ENCODE results near the gene HOXA3. TPM values are rescaled to one million over a fixed set of nuclear protein-coding genes. Genes with fewer than 3 reads are reported as not detected.

Gene HOXA3
- total RNA-seq, 1 donor from 2014 or later: not detected

- peak overlapping the region; percentile 11 for H3K4me2 ChIP-seq
- H3K36me3 Mint-ChIP-seq: no peaks in the 10 kb centered on the region
- H3K27me3 Mint-ChIP-seq (ENCODE audit: insufficient read depth, low read depth): peaks cover 99% of the 10 kb centered on the region
- H3K27me3 ChIP-seq: peaks cover 100% of the 10 kb centered on the region
- H4K20me1 ChIP-seq (ENCODE audit: low read depth): peaks cover 100% of the 10 kb centered on the region
- no peak overlapping the region for H2AFZ ChIP-seq (replicated peaks)
- H3K4me1 ChIP-seq: peaks cover 11% of the 10 kb centered on the region
- peaks cover 3% of the 10 kb centered on the region for H3K4me1 Mint-ChIP-seq
- no peak overlapping the region for H3K27ac ChIP-seq
- TF ChIP-seq EZH2 (IDR thresholded peaks at IDR 0.05): peak; percentile 87
- TF ChIP-seq EZH2phosphoT487 (IDR thresholded peaks at IDR 0.05): peak; percentile 69
- no peak for TF ChIP-seq CTCF (IDR thresholded peaks at IDR 0.05)
- peak; percentile 54 for DNase-seq (ENCODE audit: low spot score)
- H3K79me2 ChIP-seq (ENCODE audit: low read depth): no peaks in the 10 kb centered on the region
- peak overlapping the region; percentile 3 for H3K4me3 ChIP-seq
- H3F3A ChIP-seq (ENCODE audit: low read depth): peaks cover 32% of the 10 kb centered on the region
- H3K4me3 Mint-ChIP-seq: peak overlapping the region; percentile 67
- no peak overlapping the region for H3K9ac ChIP-seq
- no peaks in the 10 kb centered on the region for H3K9me3 ChIP-seq (ENCODE audit: low read depth)
- H3K27ac Mint-ChIP-seq: no peak overlapping the region
- no peaks in the 10 kb centered on the region for H3K36me3 ChIP-seq
- H3K9me3 Mint-ChIP-seq: peaks cover 4% of the 10 kb centered on the region
These were observed 51.0 kb downstream of the HOXA3 start for GRCh38 chr7:27101171-27101956.

- no peak overlapping the region for H3K9ac ChIP-seq
- Mint-ChIP-seq H3K27ac (no peak overlapping the region), H3K4me3 (peak overlapping the region; percentile 22), H3K36me3 (no peaks in the 10 kb centered on the region), H3K27me3 (ENCODE audit: insufficient read depth, low read depth) (peaks cover 94% of the 10 kb centered on the region), H3K9me3 (peaks cover 4% of the 10 kb centered on the region), H3K4me1 (peaks cover 4% of the 10 kb centered on the region)
- peaks cover 11% of the 10 kb centered on the region for H3K4me1 ChIP-seq
- H3K27ac ChIP-seq: no peak overlapping the region
- H4K20me1 ChIP-seq (ENCODE audit: low read depth): peaks cover 100% of the 10 kb centered on the region
- no peak overlapping the region for H3K4me3 ChIP-seq
- H3K36me3 ChIP-seq: no peaks in the 10 kb centered on the region
- TF ChIP-seq EZH2phosphoT487 (IDR thresholded peaks at IDR 0.05) (no peak), CTCF (IDR thresholded peaks at IDR 0.05) (no peak), EZH2 (IDR thresholded peaks at IDR 0.05) (no peak)
- no peaks in the 10 kb centered on the region for H3K79me2 ChIP-seq (ENCODE audit: low read depth)
- no peaks in the 10 kb centered on the region for H3K9me3 ChIP-seq (ENCODE audit: low read depth)
- peak; percentile 67 for DNase-seq (ENCODE audit: low spot score)
- peaks cover 100% of the 10 kb centered on the region for H3K27me3 ChIP-seq
- H3F3A ChIP-seq (ENCODE audit: low read depth): peaks cover 30% of the 10 kb centered on the region
- no peak overlapping the region for H2AFZ ChIP-seq (replicated peaks)
- peak overlapping the region; percentile 11 for H3K4me2 ChIP-seq
These were observed 51.7 kb downstream of the HOXA3 start for GRCh38 chr7:27100694-27101170.

- Mint-ChIP-seq H3K4me1 (peaks cover 10% of the 10 kb centered on the region), H3K4me3 (no peak overlapping the region), H3K27me3 (ENCODE audit: insufficient read depth, low read depth) (peaks cover 94% of the 10 kb centered on the region), H3K27ac (no peak overlapping the region), H3K9me3 (peaks cover 8% of the 10 kb centered on the region), H3K36me3 (no peaks in the 10 kb centered on the region)
- no peak for DNase-seq (ENCODE audit: low spot score)
- Histone ChIP-seq H3K27me3 (peaks cover 100% of the 10 kb centered on the region), H3K36me3 (no peaks in the 10 kb centered on the region), H3F3A (ENCODE audit: low read depth) (peaks cover 27% of the 10 kb centered on the region), H2AFZ (replicated peaks) (no peak overlapping the region), H4K20me1 (ENCODE audit: low read depth) (peaks cover 100% of the 10 kb centered on the region), H3K79me2 (ENCODE audit: low read depth) (no peaks in the 10 kb centered on the region), H3K27ac (no peak overlapping the region), H3K9ac (no peak overlapping the region), H3K4me2 (no peak overlapping the region), H3K9me3 (ENCODE audit: low read depth) (no peaks in the 10 kb centered on the region), H3K4me3 (no peak overlapping the region), H3K4me1 (peaks cover 11% of the 10 kb centered on the region)
- TF ChIP-seq EZH2 (IDR thresholded peaks at IDR 0.05): peak; percentile 4
- peak; percentile 12 for TF ChIP-seq EZH2phosphoT487 (IDR thresholded peaks at IDR 0.05)
- no peak for TF ChIP-seq CTCF (IDR thresholded peaks at IDR 0.05)
These were observed 52.7 kb downstream of the HOXA3 start for GRCh38 chr7:27099453-27100370.

Measured in neural progenitor cell (in vitro differentiated cells).